IPS-20b (cell line): ENCODE data around the gene CFAP157.
A peak's percentile ranks its signal among the peaks of the same experiment; 100 is the strongest.

Source experiments
- H3K27ac ChIP-seq: one replicate; pipeline ENCODE4 v1.5.1; 2013; ENCODE audit warnings: low read length
- H3K27me3 ChIP-seq: 2 replicates; pipeline ENCODE4 v1.6.1; 2013; ENCODE audit warnings: mild to moderate bottlenecking, low read length, inconsistent platforms; ENCODE audit not compliant: insufficient read depth
- H3K36me3 ChIP-seq: 2 replicates; pipeline ENCODE4 v1.6.1; 2013; ENCODE audit warnings: low read depth, mild to moderate bottlenecking, inconsistent platforms, low read length, moderate library complexity; ENCODE audit not compliant: insufficient read depth
- H3K4me1 ChIP-seq: 2 replicates; pipeline ENCODE4 v1.6.1; 2013; ENCODE audit warnings: mild to moderate bottlenecking, control low read depth, inconsistent platforms, low read length, moderate library complexity; ENCODE audit not compliant: insufficient read depth
- H3K4me3 ChIP-seq: 2 replicates; pipeline ENCODE4 v1.5.1; 2013; ENCODE audit warnings: mild to moderate bottlenecking, low read length, inconsistent platforms
- H3K9ac ChIP-seq: 2 replicates; pipeline ENCODE4 v1.6.1; 2013; ENCODE audit warnings: low read depth, mild to moderate bottlenecking, inconsistent platforms, low read length, moderate library complexity
- H3K9me3 ChIP-seq: 2 replicates; pipeline ENCODE4 v1.6.1; 2013; ENCODE audit warnings: mild to moderate bottlenecking, low read depth, low read length, inconsistent platforms; ENCODE audit not compliant: insufficient read depth

Gene CFAP157

DNA sequence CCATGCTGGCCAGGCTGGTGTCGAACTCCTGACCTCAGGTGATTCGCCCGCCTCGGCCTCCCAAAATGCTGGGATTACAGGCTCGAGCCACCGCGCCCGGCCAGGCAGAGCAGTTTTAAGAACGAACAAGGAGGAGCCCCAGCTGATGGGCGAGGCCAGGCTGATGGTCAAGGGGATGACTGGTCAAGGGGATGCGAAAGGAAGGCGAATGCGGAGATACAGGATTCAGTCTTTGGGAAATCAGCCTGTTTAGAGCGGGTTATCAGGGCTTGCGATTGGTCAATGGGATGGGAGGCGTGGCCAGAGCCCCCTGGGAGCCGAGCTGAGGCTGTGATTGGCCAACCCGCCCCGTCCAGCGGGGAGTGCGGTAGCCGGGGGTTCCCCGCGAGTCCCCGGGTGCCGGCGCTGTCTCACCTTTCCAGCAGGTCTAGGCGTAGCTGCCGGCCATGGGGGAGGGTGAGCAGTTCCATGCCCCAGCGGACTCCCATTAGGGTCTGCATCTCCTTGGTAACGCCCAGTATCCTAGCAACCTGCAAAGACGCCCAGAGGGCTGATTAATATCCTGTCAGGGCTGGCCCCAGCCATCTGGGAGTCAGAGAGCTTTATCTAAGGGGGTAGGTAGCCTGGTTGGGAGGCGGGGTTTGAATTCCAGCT, 35.8 kb downstream of the CFAP157 start:
- Histone ChIP-seq H3K4me1 (no peaks in the 10 kb centered on the region; the same call in 1 of the 2 replicates), H3K27me3 (no peaks in the 10 kb centered on the region), H3K9ac (peak overlapping the region; percentile 66; the same call in 1 of the 2 replicates), H3K9me3 (no peaks in the 10 kb centered on the region), H3K4me3 (peak overlapping the region; percentile 77), H3K36me3 (no peaks in the 10 kb centered on the region), H3K27ac (no peak overlapping the region)

- no peak overlapping the region for H3K27ac ChIP-seq
- no peaks in the 10 kb centered on the region for H3K27me3 ChIP-seq
- H3K4me1 ChIP-seq, result no peaks in the 10 kb centered on the region; the same call in 1 of the 2 replicates
- H3K4me3 ChIP-seq, result no peak overlapping the region
- H3K36me3 ChIP-seq, result peaks cover 11% of the 10 kb centered on the region; the same call in 1 of the 2 replicates
- H3K9me3 ChIP-seq, result no peaks in the 10 kb centered on the region
- H3K9ac ChIP-seq, result no peak overlapping the region
Observed at GRCh38 chr9:127744398-127745110, 37.8 kb downstream of the CFAP157 start.

DNA sequence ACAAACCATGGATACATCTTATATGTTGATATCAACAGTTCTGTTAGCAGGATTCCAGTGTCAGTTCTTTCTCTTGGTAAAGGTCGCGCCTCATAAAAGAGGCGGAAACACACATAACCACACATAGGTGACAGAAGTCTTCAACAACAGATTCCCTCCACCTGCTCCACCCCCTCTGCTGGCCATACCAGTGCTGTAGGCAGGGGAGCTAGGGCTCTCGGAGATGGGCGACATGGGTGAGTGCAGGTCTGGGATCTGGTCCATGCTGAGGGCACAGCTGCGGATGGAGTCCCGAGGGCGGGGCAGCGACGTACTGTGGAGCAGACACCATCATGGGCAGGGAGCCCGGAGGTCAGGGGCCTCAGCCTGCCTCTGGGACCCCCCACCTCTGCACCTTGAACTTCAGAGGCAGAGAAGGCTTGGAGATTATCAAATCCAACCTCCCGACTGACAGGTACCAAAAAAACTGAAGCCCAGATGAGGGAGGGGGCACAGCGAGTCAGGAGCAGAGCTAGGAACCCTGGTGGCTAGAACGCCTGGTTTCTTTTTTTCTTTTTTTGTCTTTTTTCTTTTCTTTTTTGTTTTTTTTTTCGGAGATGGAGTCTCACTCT, 40.3 kb downstream of the CFAP157 start:
- H3K9ac ChIP-seq, result no peak overlapping the region
- H3K4me1 ChIP-seq, result no peaks in the 10 kb centered on the region; the same call in 1 of the 2 replicates
- H3K27me3 ChIP-seq, result peaks cover 6% of the 10 kb centered on the region
- H3K4me3 ChIP-seq, result no peak overlapping the region
- H3K27ac ChIP-seq, result no peak overlapping the region
- peaks cover 19% of the 10 kb centered on the region for H3K36me3 ChIP-seq
- H3K9me3 ChIP-seq, result no peaks in the 10 kb centered on the region

DNA sequence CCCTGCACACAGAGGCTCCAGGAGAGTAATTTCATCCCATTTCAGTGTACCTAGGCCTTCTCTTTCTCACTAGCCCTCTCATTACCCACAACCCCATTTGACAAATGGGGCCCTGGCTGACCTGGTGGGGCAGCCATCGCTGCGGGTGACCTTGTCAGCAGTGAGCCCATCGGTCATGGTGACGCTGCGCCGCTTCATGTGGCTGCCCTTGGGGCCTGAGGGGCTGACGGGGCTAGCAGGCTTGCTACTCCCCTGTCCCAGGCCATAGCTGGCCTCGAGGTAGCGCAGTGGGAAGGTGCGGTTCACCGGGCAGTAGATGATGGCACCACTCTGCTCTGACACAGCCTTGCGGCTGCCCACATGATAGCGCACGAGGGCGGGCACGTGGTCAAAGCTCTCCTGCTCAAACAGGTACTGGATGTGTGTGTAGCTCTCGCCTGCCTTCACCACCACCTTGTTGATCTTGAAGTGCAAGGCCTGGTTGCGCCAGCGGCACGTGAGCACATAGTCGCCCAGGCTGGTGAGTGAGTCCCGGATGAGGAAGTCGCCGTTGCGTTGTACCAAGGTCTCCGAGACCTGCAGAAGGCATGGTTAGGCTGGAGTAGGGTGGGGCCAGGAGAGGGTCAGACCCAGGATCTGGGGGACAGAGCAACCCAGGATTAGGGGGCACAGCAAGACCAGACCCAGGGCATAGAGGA, 42.5 kb downstream of the CFAP157 start:
- H3K4me3 ChIP-seq, result no peak overlapping the region
- no peak overlapping the region for H3K27ac ChIP-seq
- H3K9ac ChIP-seq, result no peak overlapping the region
- no peaks in the 10 kb centered on the region for H3K9me3 ChIP-seq
- peaks cover 19% of the 10 kb centered on the region for H3K36me3 ChIP-seq
- H3K27me3 ChIP-seq, result peaks cover 28% of the 10 kb centered on the region
- no peaks in the 10 kb centered on the region for H3K4me1 ChIP-seq

- Histone ChIP-seq H3K27me3 (peaks cover 45% of the 10 kb centered on the region), H3K27ac (no peak overlapping the region), H3K9ac (no peak overlapping the region), H3K9me3 (no peaks in the 10 kb centered on the region), H3K36me3 (peaks cover 19% of the 10 kb centered on the region), H3K4me3 (no peak overlapping the region), H3K4me1 (peaks cover 4% of the 10 kb centered on the region)
Observed at GRCh38 chr9:127751269-127752054, 44.7 kb downstream of the CFAP157 start.

- H3K27ac ChIP-seq, result no peak overlapping the region
- H3K36me3 ChIP-seq, result peaks cover 19% of the 10 kb centered on the region
- no peak overlapping the region for H3K4me3 ChIP-seq
- H3K27me3 ChIP-seq, result peaks cover 48% of the 10 kb centered on the region
- H3K9ac ChIP-seq, result no peak overlapping the region
- peaks cover 4% of the 10 kb centered on the region for H3K4me1 ChIP-seq
- H3K9me3 ChIP-seq, result no peaks in the 10 kb centered on the region
Observed at GRCh38 chr9:127753148-127753547, 46.4 kb downstream of the CFAP157 start.

GRCh38 chr9:127753622-127754021, 46.8 kb downstream of the CFAP157 start:
- Histone ChIP-seq H3K4me3 (peak overlapping the region; percentile 71; the same call in 1 of the 2 replicates), H3K4me1 (peaks cover 4% of the 10 kb centered on the region), H3K27ac (no peak overlapping the region), H3K27me3 (peaks cover 48% of the 10 kb centered on the region), H3K36me3 (peaks cover 17% of the 10 kb centered on the region), H3K9ac (no peak overlapping the region), H3K9me3 (no peaks in the 10 kb centered on the region)

- H3K9ac ChIP-seq, result peak overlapping the region; percentile 63; the same call in 1 of the 2 replicates
- no peaks in the 10 kb centered on the region for H3K9me3 ChIP-seq
- peaks cover 48% of the 10 kb centered on the region for H3K27me3 ChIP-seq
- no peak overlapping the region for H3K27ac ChIP-seq
- H3K4me1 ChIP-seq, result peaks cover 4% of the 10 kb centered on the region
- peak overlapping the region; percentile 71 for H3K4me3 ChIP-seq
- H3K36me3 ChIP-seq, result peaks cover 10% of the 10 kb centered on the region
Observed at GRCh38 chr9:127754099-127755060, 47.6 kb downstream of the CFAP157 start.

DNA sequence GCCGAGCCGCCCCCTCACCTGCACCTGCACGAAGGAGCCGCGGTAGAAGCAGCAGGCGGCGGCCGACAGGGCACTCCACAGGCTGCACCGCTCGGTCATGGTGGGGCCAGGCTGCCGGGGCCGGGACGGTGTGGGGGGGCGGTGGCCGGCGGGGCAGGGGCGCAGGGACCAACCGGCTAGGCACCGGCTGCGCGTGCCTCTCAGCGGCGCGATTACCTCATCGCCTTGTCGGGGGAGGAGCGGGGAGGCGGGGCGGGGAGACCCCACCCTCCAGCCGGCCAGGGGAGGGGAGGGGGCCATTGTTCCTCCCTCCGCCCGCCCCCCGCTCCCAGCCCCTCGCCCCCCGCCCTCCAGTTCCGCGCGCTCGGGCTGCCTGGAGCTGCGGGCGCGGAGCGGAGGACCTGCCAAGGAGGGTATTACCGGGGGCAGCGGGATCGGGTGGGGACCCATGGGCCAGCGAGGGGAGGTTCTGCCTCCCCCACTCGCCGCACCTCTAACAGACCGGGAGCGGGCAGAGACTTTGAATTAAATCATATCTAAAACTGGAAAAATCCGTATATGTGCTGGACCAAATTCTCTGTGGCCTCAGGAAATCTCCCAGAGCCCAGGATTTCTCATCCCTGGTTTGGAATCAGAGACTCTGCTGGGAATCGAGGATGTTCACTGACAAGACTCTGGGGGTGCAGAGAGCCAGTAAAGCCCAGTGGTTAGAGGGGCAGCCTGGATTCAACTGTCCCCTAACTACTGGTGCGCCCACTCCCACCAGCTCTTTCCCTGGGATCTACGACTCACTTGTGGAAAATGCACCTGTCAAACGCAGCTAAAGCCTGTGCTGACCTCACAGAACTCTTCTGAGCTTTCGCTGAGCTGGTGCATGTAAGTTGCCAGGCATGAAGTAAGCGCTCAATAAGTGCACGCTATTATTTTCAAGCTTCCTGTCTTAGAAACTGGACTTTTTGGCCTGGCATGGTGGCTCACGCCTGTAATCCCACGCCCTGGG, 48.6 kb downstream of the CFAP157 start:
- peak overlapping the region; percentile 79 for H3K4me3 ChIP-seq
- peaks cover 5% of the 10 kb centered on the region; the same call in 1 of the 2 replicates for H3K36me3 ChIP-seq
- H3K27ac ChIP-seq, result no peak overlapping the region
- peaks cover 48% of the 10 kb centered on the region for H3K27me3 ChIP-seq
- peaks cover 4% of the 10 kb centered on the region for H3K4me1 ChIP-seq
- peak overlapping the region; percentile 66; the same call in 1 of the 2 replicates for H3K9ac ChIP-seq
- H3K9me3 ChIP-seq, result no peaks in the 10 kb centered on the region
